ENCODE measurements around the gene MALSU1.

- peak; percentile 83 to 95 (median 91) for TF ChIP-seq CTCF (IDR thresholded peaks at IDR 0.05)
- no peak for TF ChIP-seq POLR2A (IDR thresholded peaks at IDR 0.05)
Measured at GRCh38 chr7:23273141-23273599, 26.0 kb upstream of the MALSU1 start.

All from body of pancreas (tissue), 4 donors.